HepG2 (cell line): Measurements from ENCODE around the gene RABL2B. TPM values are rescaled to one million over a fixed set of nuclear protein-coding genes. Genes with fewer than 3 reads are reported as not detected.
"Not testable (repeated sequence)": the region's sequence is repeated elsewhere in the genome, so short reads cannot be mapped to it uniquely, and the experiment has no call there.

Experiments used
- ARID4A ChIP-seq: sonication (generic); formaldehyde crosslinking; IDR thresholded peaks from 2 replicates; pipeline ENCODE4 v1.5.0; 2020; ENCODE audit warnings: mild to moderate bottlenecking, missing genetic modification reagents, borderline replicate concordance
- ATF7-NPFF ChIP-seq: sonication (generic); formaldehyde crosslinking; IDR thresholded peaks from 2 replicates; pipeline ENCODE4 v1.8.1; 2023; ENCODE audit warnings: mild to moderate bottlenecking, low read depth, missing genetic modification reagents, moderate library complexity
- E2F5 ChIP-seq: sonication (generic); formaldehyde crosslinking; conservative IDR thresholded peaks from 2 replicates; pipeline ENCODE4 v1.4.0; 2020; ENCODE audit warnings: missing genetic modification reagents
- FOXC1 ChIP-seq: sonication (generic); formaldehyde crosslinking; IDR thresholded peaks from 2 replicates; pipeline ENCODE4 v1.8.0; 2022; ENCODE audit warnings: mild to moderate bottlenecking, missing genetic modification reagents, borderline replicate concordance
- HCFC1 ChIP-seq: fragments of 150-350 bp; IDR thresholded peaks from 2 replicates; pipeline ENCODE4 v1.6.1; 2014; ENCODE audit warnings: low read depth, low read length
- HNRNPLL ChIP-seq: fragments of 200-400 bp; formaldehyde crosslinking; IDR thresholded peaks from 2 replicates; pipeline ENCODE4 v1.6.1; 2017; ENCODE audit warnings: mild to moderate bottlenecking, low read depth, low read length; ENCODE audit not compliant: poor library complexity, severe bottlenecking
- KAT7 ChIP-seq: IDR thresholded peaks from 2 replicates; pipeline ENCODE4 v1.6.1; 2018; ENCODE audit warnings: borderline replicate concordance, missing compliant biosample characterization
- KMT2B ChIP-seq: IDR thresholded peaks from 2 replicates; pipeline ENCODE4 v1.6.1; 2016; ENCODE audit warnings: missing genetic modification reagents, missing compliant biosample characterization
- MXD3 ChIP-seq: IDR thresholded peaks from 2 replicates; pipeline ENCODE4 v1.6.1; 2016; ENCODE audit warnings: mild to moderate bottlenecking, missing biosample characterization, missing genetic modification reagents
- MXI1 ChIP-seq: IDR thresholded peaks from 3 replicates; pipeline ENCODE4 v1.6.1; 2012; ENCODE audit warnings: low read depth, low read length, inconsistent platforms, borderline replicate concordance
- NONO ChIP-seq, 2 experiments: fragments of 450-650 bp in 1 of 2; sonication (generic) in 1 of 2; formaldehyde crosslinking in 1 of 2; IDR thresholded peaks in 1 of 2; conservative IDR thresholded peaks in 1 of 2; 2 replicates each; pipeline versions ENCODE4 v1.6.1 to v1.8.0; 2017 to 2022; ENCODE audit warnings: mild to moderate bottlenecking in 1 of 2, missing genetic modification reagents in 1 of 2, moderate library complexity in 1 of 2
- PHF20 ChIP-seq: sonication (generic); formaldehyde crosslinking; IDR thresholded peaks from 2 replicates; pipeline ENCODE4 v1.5.0; 2020; ENCODE audit warnings: mild to moderate bottlenecking, missing genetic modification reagents
- RFX3 ChIP-seq: IDR thresholded peaks from 2 replicates; pipeline ENCODE4 v1.6.1; 2016; ENCODE audit warnings: missing biosample characterization, missing genetic modification reagents
- SP5 ChIP-seq: IDR thresholded peaks from 2 replicates; pipeline ENCODE4 v1.6.1; 2016; ENCODE audit warnings: low read depth, borderline replicate concordance
- TFDP1 ChIP-seq: IDR thresholded peaks from 2 replicates; pipeline ENCODE4 v1.6.1; 2016; ENCODE audit warnings: missing compliant biosample characterization, missing genetic modification reagents, borderline replicate concordance
- TGIF2 ChIP-seq: IDR thresholded peaks from 2 replicates; pipeline ENCODE4 v1.6.1; 2016; ENCODE audit warnings: control low read depth, missing compliant biosample characterization
- YEATS4 ChIP-seq: sonication (generic); formaldehyde crosslinking; IDR thresholded peaks from 2 replicates; pipeline ENCODE4 v1.4.0; 2020; ENCODE audit warnings: missing genetic modification reagents, borderline replicate concordance
- ZMYM4 ChIP-seq: sonication (generic); formaldehyde crosslinking; IDR thresholded peaks from 2 replicates; pipeline ENCODE4 v1.8.1; 2023; ENCODE audit warnings: mild to moderate bottlenecking, missing genetic modification reagents
- ZNF414 ChIP-seq: sonication (generic); formaldehyde crosslinking; IDR thresholded peaks from 2 replicates; pipeline ENCODE4 v1.5.0; 2020; ENCODE audit warnings: missing genetic modification reagents
- polyA plus RNA-seq, 8 experiments: library from polyadenylated mRNA; depleted of rRNA in 3 of 8; stranded (reverse) in 7 of 8; unstranded in 1 of 8; fragments of >200 nt; fragmentation: Illumina TruSeq in 4 of 8; extraction: Trizol in 4 of 8; gene quantifications; 2 replicates each; pipeline versions ENCODE4 v1.2.1 to v1.2.3, GENCODE V29; 2011 to 2016; ENCODE audit warnings: low read depth in 4 of 8, missing spikeins in 1 of 8, mixed read lengths in 1 of 8; ENCODE audit not compliant: insufficient read depth in 1 of 8
- total RNA-seq, 5 experiments: library from RNA; depleted of rRNA; stranded (reverse); fragments of >200 nt; fragmentation: Illumina TruSeq; extraction: Trizol; gene quantifications; 2 replicates each; pipeline ENCODE4 v1.2.3, GENCODE V29; 2016; ENCODE audit warnings: low read depth in 1 of 5

The RABL2B gene
- total and polyA plus RNA-seq, 2 of the 13 experiments (the other 11 are each of a cell fraction or from before 2014, with no cell fraction given) = 8.0 to 27.9 TPM

GRCh38 chr22:50783033-50783879 lies at the start of gene RABL2B (continued):
- TF ChIP-seq TGIF2 (CRISPR knock-in tag) (peak; percentile 39; the same call in 1 of the 2 replicates), KMT2B (peak; percentile 58; the same call in 1 of the 2 replicates), HCFC1 (peak; percentile 53), NONO (CRISPR knock-in tag; conservative IDR thresholded peaks at IDR 0.05) (peak; percentile 65; the same call in 1 of the 2 replicates), TFDP1 (peak; percentile 53; the same call in 1 of the 2 replicates), ATF7-NPFF (CRISPR knock-in tag) (peak; percentile 65), KAT7 (0 out of 2 replicates have a peak, but pooled peaks have one; percentile 45), PHF20 (CRISPR knock-in tag) (peak; percentile 82), MXD3 (CRISPR knock-in tag) (0 out of 2 replicates have a peak, but pooled peaks have one; percentile 50), FOXC1 (CRISPR knock-in tag) (peak; percentile 26; the same call in 1 of the 2 replicates), ARID4A (CRISPR knock-in tag) (peak; percentile 96), E2F5 (CRISPR knock-in tag) (0 out of 2 replicates have a peak, but pooled peaks have one; percentile 40), YEATS4 (CRISPR knock-in tag) (0 out of 2 replicates have a peak, but pooled peaks have one; percentile 57), HNRNPLL (peak; percentile 74), ZNF414 (CRISPR knock-in tag) (0 out of 2 replicates have a peak, but pooled peaks have one; percentile 56), SP5 (CRISPR knock-in tag) (peak; percentile 65), RFX3 (CRISPR knock-in tag) (peak; percentile 80), ZMYM4 (peak; percentile 51; the same call in 1 of the 2 replicates), MXI1 (peak; percentile 94)
- TF ChIP-seq NONO (IDR thresholded peaks at IDR 0.05) = not testable (repeated sequence)
